SK-N-SH treated with all-trans-retinoic acid at 6 μM for 48 hours (cell line): ENCODE data around the gene DBP.

Experiments used
- ZFP30 ChIP-seq: fragments of 450-650 bp; formaldehyde crosslinking; IDR thresholded peaks from 2 replicates; pipeline ENCODE4 v1.5.0; 2022; ENCODE audit warnings: mild to moderate bottlenecking, moderate library complexity
- ZNF8 ChIP-seq: fragments of 450-650 bp; formaldehyde crosslinking; IDR thresholded peaks from 2 replicates; pipeline ENCODE4 v1.5.0; 2020; ENCODE audit warnings: mild to moderate bottlenecking, moderate library complexity

GRCh38 chr19:48627201-48627864, 9.8 kb downstream of the DBP start:
- no peak for TF ChIP-seq ZFP30 (CRISPR knock-in tag)
- TF ChIP-seq ZNF8 (CRISPR knock-in tag) = no peak
